H1 (cell line): ENCODE measurements around the gene ACLY. TPM values are rescaled to one million over a fixed set of nuclear protein-coding genes. Genes with fewer than 3 reads are reported as not detected.

Source experiments
- ATF3 ChIP-seq: IDR thresholded peaks from 2 replicates; pipeline ENCODE4 v1.6.1; 2011; ENCODE audit warnings: low read depth, mild to moderate bottlenecking, low read length; ENCODE audit not compliant: insufficient read depth
- RAD21 ChIP-seq, 2 experiments: IDR thresholded peaks in 1 of 2; conservative IDR thresholded peaks in 1 of 2; 2 replicates each; pipeline ENCODE4 v1.6.1; 2011; ENCODE audit warnings: low read depth in 2 of 2, low read length in 2 of 2, improper control_type of control experiment in 1 of 2, inconsistent platforms in 1 of 2, mild to moderate bottlenecking in 1 of 2, moderate library complexity in 1 of 2
- SIN3A ChIP-seq, 2 experiments: IDR thresholded peaks in 1 of 2; conservative IDR thresholded peaks in 1 of 2; 2 replicates each; pipeline ENCODE4 v1.6.1; 2011 to 2012; ENCODE audit warnings: low read length in 2 of 2, improper control_type of control experiment in 1 of 2, low read depth in 1 of 2, mild to moderate bottlenecking in 1 of 2
- SUZ12 ChIP-seq: fragments of 200-600 bp; sonication (generic); IDR thresholded peaks from 2 replicates; pipeline ENCODE4 v1.6.1; 2012; ENCODE audit warnings: mild to moderate bottlenecking, inconsistent platforms, low read length, moderate library complexity, mixed read lengths
- polyA plus RNA-seq, 7 experiments: library from polyadenylated mRNA; depleted of rRNA in 3 of 7; stranded (reverse) in 5 of 7; unstranded in 2 of 7; fragments of >200 nt in 5 of 7; fragments of 200-250 nt in 2 of 7; gene quantifications; 1 replicate in 5 of 7; 2 replicates in 1 of 7; 4 replicates in 1 of 7; pipeline versions ENCODE4 v1.2.1 to v1.2.3, GENCODE V29; 2011 to 2013; ENCODE audit warnings: missing spikeins in 2 of 7, mixed read lengths in 2 of 7
- total RNA-seq: library from RNA; stranded (reverse); fragmentation: NEBNext Ultra II Directional; extraction: Animal tissue kit (Norgen Biotek cat#: 25700); gene quantifications from 2 replicates; pipeline ENCODE4 v1.2.1, GENCODE V29; 2021

ACLY gene
- total and polyA plus RNA-seq, 2 of the 8 experiments (the other 6 are each of a cell fraction or from before 2014, with no cell fraction given): 167 to 393 TPM

- TF ChIP-seq SUZ12 (no peak), SIN3A (conservative IDR thresholded peaks at IDR 0.05 in 1 of 2, IDR thresholded peaks at IDR 0.05 in 1 of 2; ENCODE audit: low read depth in 1 of 2, low read length in 2 of 2) (peak in 1 of 2 experiments; percentile 76; a peak in 1 of 4 replicates), RAD21 (IDR thresholded peaks at IDR 0.05 in 1 of 2, conservative IDR thresholded peaks at IDR 0.05 in 1 of 2; ENCODE audit: low read depth in 2 of 2, low read length in 2 of 2) (peak; percentile 93 to 96), ATF3 (no peak)
These were observed 44.1 kb upstream of the ACLY start (continued) for GRCh38 chr17:41962768-41963434.
